AG04450 (cell line): Measurements from ENCODE around the gene RNU1-2. TPM values are rescaled to one million over a fixed set of nuclear protein-coding genes. Genes with fewer than 3 reads are reported as not detected.
"Not testable (repeated sequence)": the region's sequence is repeated elsewhere in the genome, so short reads cannot be mapped to it uniquely, and the experiment has no call there.

Experiments
- CTCF ChIA-PET: fragments of 300-600, 350-600 bp; formaldehyde crosslinking; extraction: SDS; loops from one replicate; lab custom pipeline; 2022; ENCODE audit warnings: antibody characterized with exemption, inconsistent platforms; lab: Charles Lee
- POLR2A ChIA-PET: fragments of 350-600 bp; formaldehyde crosslinking; extraction: SDS; loops from one replicate; lab custom pipeline; 2021; ENCODE audit warnings: antibody characterized with exemption, inconsistent platforms; lab: Yijun Ruan, JAX
- DNase-seq: peaks from one replicate; pipeline ENCODE4 v3.0.0-alpha.2; 2011; ENCODE audit warnings: low read depth, low spot score
- H3K27ac ChIP-seq: one replicate; pipeline ENCODE4 v1.5.1; 2012; ENCODE audit warnings: low read depth, low read length, control low read depth
- H3K27me3 ChIP-seq: one replicate; pipeline ENCODE4 v1.6.0; 2012; ENCODE audit warnings: low read length; ENCODE audit not compliant: control insufficient read depth, insufficient read depth
- H3K4me3 ChIP-seq: 2 replicates; pipeline ENCODE4 v1.5.1; 2011; ENCODE audit warnings: mild to moderate bottlenecking, low read depth, low read length, control low read depth
- H3K9me3 ChIP-seq: 2 replicates; pipeline ENCODE4 v1.5.1; 2012; ENCODE audit warnings: low read length; ENCODE audit not compliant: control insufficient read depth, insufficient read depth
- CTCF ChIP-seq: IDR thresholded peaks from 2 replicates; pipeline ENCODE4 v1.5.1; 2011; ENCODE audit warnings: low read depth, low read length, control low read depth, inconsistent platforms
- polyA plus RNA-seq: library from polyadenylated mRNA; depleted of rRNA; stranded (reverse); fragments of >200 nt; gene quantifications from 2 replicates; pipeline ENCODE4 v1.2.3, GENCODE V29; 2011

Gene RNU1-2
- polyA plus RNA-seq, 1 experiment, result not detected

GRCh38 chr1:16872152-16873075, 23.4 kb upstream of the RNU1-2 start:
- peak overlapping the region; percentile 44 for H3K4me3 ChIP-seq
- DNase-seq, result peak; percentile 49
- POLR2A ChIA-PET, result not testable (repeated sequence)

GRCh38 chr1:16873076-16873879, 22.5 kb upstream of the RNU1-2 start:
- POLR2A ChIA-PET, H3K27ac ChIP-seq, H3K9me3 ChIP-seq, DNase-seq, CTCF ChIA-PET, H3K4me3 ChIP-seq: not testable (repeated sequence)
- peaks cover 24% of the 10 kb centered on the region for H3K27me3 ChIP-seq

More at GRCh38 chr1:16872152-16873075, 23.4 kb upstream of the RNU1-2 start:
- H3K27me3 ChIP-seq, result peaks cover 24% of the 10 kb centered on the region
- H3K9me3 ChIP-seq, H3K27ac ChIP-seq, CTCF ChIA-PET: not testable (repeated sequence)

- H3K27me3 ChIP-seq, result peaks cover 27% of the 10 kb centered on the region
- CTCF ChIA-PET, result interaction anchor here (0.6 kb wide), 1 partner anchor 283 kb away, joined by 3 read pairs; no protein-coding TSS in a partner anchor
- POLR2A ChIA-PET, H3K4me3 ChIP-seq, DNase-seq, H3K9me3 ChIP-seq, H3K27ac ChIP-seq: not testable (repeated sequence)
These were observed 20.6 kb upstream of the RNU1-2 start for GRCh38 chr1:16874968-16875765.

- CTCF ChIA-PET, result interaction anchor here (0.7 kb wide), 1 partner anchor 261 kb away, joined by 4 read pairs; no protein-coding TSS in a partner anchor
- H3K4me3 ChIP-seq, H3K27ac ChIP-seq, DNase-seq, POLR2A ChIA-PET, H3K9me3 ChIP-seq: not testable (repeated sequence)
- H3K27me3 ChIP-seq, result peaks cover 24% of the 10 kb centered on the region
These were observed 14.0 kb upstream of the RNU1-2 start for GRCh38 chr1:16881742-16882141.

- H3K4me3 ChIP-seq, result no peak overlapping the region
- H3K9me3 ChIP-seq, result 0 out of 2 replicates have a peak, but pooled peaks cover 3% of the 10 kb centered on the region
- DNase-seq, result no peak
- CTCF ChIA-PET, result no interaction called here
- POLR2A ChIA-PET, result no interaction called here
- peaks cover 27% of the 10 kb centered on the region for H3K27me3 ChIP-seq
- no peak for TF ChIP-seq CTCF
- no peak overlapping the region for H3K27ac ChIP-seq
These were observed 12.8 kb upstream of the RNU1-2 start for GRCh38 chr1:16882986-16883385.

- CTCF ChIA-PET, DNase-seq, H3K4me3 ChIP-seq, POLR2A ChIA-PET, H3K27ac ChIP-seq, H3K9me3 ChIP-seq: not testable (repeated sequence)
- H3K27me3 ChIP-seq, result peaks cover 30% of the 10 kb centered on the region
These were observed 11.3 kb upstream of the RNU1-2 start for GRCh38 chr1:16884487-16884886.
